AG10803 (cell line): ENCODE results near the gene TUBAL3.

Source experiments
- DNase-seq: peaks from one replicate; pipeline ENCODE4 v3.0.0; 2010; ENCODE audit warnings: low read depth
- H3K4me3 ChIP-seq: 2 replicates; pipeline ENCODE4 v1.5.1; 2011; ENCODE audit warnings: mild to moderate bottlenecking, low read length, control low read depth
- TF ChIP-seq, protein P1 (sequence below): conservative IDR thresholded peaks from 2 replicates; pipeline ENCODE4 v1.5.1; 2011; ENCODE audit warnings: mild to moderate bottlenecking, low read length, control low read depth, inconsistent platforms

Gene TUBAL3

DNA sequence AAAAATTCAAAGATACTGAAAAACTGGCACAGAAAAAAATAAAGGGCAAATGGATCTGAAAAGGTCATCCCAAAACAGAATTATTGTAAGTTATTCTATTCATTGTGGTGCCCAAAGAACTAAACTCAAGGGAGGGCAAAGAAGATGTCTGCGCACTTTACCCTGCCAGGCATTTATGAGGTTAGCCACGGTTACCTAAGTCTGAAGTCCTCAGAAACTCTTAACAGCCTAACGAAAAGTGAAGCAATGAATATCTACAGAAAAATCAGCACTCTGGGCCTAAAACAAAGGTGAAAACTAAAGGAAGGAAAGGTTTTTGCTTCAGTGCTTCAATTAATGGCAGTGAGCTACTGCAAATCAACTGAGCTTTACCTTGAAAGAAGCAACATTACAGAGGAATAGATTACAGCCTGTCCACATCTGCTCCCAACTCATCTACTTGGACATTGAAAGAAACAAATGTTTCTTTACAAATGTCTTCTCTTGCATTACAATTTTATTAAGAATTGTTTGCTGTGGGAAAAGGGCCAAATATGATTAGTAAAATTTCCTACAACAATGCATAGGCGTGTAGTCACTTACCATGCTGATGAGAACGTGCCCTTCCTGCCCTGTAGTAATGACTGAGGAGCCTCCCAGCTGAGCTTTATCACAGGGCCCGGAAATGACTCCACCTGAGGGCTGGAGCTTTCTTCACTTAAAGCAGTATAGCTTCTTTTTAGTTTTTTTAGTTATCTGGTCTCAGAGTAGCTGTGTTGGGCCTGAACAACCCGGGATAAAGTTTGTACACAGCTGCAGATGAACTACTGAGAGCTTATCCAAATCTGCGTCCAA, at the start of gene TUBAL3:
TUBAL3 (minus strand) TSS at position 621 of the 834 bp plus-strand sequence; CDS start at position 585, 36 bp downstream.
- DNase-seq: no peak
- TF ChIP-seq, protein P1, sequence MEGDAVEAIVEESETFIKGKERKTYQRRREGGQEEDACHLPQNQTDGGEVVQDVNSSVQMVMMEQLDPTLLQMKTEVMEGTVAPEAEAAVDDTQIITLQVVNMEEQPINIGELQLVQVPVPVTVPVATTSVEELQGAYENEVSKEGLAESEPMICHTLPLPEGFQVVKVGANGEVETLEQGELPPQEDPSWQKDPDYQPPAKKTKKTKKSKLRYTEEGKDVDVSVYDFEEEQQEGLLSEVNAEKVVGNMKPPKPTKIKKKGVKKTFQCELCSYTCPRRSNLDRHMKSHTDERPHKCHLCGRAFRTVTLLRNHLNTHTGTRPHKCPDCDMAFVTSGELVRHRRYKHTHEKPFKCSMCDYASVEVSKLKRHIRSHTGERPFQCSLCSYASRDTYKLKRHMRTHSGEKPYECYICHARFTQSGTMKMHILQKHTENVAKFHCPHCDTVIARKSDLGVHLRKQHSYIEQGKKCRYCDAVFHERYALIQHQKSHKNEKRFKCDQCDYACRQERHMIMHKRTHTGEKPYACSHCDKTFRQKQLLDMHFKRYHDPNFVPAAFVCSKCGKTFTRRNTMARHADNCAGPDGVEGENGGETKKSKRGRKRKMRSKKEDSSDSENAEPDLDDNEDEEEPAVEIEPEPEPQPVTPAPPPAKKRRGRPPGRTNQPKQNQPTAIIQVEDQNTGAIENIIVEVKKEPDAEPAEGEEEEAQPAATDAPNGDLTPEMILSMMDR: no peak
- H3K4me3 ChIP-seq: no peak within 1 kb of the TSS

DNA sequence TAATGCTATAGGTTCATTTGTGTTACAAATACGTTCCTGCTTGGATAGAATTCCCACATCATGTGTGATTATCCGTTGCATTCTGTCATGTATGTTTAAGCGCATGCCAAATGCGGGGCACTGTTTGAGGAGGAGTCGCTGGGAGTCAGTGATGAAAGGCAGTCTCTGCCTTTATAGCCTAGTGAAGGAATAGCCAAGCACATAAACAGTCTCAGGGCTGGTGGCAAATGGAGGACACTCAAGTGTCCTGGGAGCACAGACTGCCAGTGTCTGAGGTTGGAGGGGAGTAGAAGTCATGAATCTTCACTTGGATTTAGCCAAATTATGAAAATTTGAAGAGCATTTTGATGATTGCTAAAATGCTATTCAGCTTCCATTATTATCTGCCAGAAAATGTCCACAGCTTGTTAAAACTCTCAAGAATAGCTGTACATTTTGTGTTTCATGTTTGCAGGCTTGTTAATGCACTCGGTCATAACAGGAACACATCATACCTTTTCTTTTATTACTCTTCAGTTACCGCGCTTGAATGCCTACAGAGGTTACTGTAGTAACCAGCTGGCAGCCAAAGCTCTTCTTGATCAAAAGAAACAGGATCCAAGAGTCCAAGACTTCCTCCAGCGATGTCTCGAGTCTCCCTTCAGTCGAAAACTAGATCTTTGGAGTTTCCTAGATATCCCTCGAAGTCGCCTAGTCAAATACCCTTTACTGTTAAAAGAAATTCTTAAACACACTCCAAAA, 49.3 kb upstream of the TUBAL3 start:
- TF ChIP-seq, protein P1: no peak
- H3K4me3 ChIP-seq: no peak overlapping the region
- no peak for DNase-seq

DNA sequence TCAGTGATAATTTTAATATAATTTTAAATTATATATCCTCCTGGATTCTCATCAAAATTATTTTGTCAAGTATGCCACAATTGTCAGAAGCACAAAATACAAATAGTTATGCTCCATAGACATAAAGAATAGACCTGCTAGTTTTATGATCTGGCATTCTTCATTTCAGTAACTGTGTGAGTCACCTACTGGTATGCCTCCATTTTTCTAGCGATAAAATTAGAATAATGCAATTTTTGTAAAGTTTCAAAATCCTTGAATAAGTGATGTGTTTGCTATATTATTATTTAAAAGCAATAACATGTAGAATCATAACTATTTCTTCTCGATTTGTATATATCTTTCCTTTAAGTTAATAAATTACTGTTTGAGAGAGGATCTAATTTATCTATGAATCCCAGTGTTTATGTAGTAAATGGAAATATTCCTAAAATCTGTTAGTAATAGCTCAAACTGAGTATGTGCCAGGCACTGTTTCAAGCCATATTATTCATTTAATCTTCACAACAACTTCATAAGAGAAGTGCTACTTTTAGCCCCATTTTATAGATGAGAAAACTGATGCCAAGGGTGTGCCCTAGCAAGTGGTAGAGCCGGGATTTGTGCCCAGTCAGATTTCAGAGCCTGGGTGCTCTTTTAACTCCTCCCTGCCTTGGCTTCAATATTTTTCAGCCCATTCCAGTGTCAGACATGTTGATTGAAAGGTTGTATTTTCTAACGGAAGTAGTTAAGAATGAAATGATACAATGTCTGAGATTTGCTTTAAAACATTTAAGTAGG, 46.2 kb upstream of the TUBAL3 start:
- TF ChIP-seq, protein P1: no peak
- no peak overlapping the region for H3K4me3 ChIP-seq
- DNase-seq: no peak

DNA sequence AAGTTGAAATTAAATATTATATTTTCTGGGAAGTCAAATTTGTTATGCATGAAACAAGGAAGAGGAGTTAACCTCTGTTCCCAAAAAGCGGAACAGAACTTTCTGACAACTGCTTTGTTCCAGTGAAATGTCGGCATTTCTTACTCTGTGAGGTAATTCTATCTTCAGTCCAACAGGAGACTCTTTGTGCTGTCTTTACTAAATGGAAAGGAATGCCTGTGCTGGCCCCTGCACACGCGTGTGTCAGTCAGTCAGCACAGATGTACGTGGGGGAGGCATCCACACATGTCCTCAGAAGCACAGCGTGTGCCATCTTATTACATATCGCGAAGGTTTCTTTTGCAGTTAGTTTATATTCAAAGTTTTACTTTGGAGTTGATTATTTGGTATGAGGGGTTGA, 45.2 kb upstream of the TUBAL3 start:
- H3K4me3 ChIP-seq: peak overlapping the region; percentile 68
- peak; percentile 81 for DNase-seq
- TF ChIP-seq, protein P1: peak; percentile 45

DNA sequence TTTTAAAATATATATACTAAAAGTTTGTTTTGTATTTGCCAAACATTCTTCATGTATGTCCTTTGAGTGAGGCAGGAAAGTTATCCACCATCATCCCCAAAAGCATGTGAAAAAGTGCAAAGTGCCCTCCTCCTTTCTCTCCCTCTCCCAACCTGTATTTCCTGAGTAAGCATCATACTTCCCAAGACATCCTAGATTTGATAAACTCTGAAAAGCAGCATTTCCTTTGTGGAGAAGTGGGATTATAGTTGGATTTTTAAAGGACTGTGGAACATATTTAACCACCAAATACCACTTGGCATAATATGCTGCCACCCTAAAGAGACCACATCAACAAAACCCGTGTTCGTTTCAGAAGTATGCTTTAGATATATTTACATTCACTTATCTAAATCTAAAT, 44.6 kb upstream of the TUBAL3 start:
- no peak for DNase-seq
- H3K4me3 ChIP-seq: peak overlapping the region; percentile 68
- TF ChIP-seq, protein P1: no peak

DNA sequence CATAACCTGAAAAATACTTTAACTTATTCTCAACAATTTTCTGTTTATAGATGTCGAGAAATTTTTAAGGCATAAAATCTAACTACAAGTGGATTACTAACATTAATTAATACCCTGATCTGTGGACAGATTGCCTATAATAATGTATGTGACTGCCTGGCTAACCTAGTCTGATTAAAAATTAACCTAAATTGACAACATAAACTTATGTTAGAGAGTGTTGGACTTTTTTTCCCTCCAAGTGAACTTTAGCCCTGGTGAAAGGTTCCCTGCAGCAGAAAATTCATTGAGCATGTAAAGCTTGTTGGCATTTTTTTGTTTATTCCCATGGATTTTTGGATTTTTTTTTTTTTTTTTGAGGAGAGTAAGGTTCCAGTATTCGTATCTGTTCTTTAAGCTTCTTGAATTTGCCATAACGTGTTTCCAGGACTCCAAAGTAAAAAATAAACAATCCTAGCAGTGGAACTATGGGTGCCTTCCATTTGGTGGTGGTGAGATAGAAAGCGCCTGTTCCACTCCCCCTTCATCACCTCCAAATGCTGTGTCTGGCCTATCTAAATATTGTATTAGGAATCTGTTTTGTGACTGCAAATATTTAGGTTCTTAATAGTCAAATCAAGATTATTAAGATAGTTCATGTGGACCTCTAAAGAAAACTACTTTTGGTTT, 43.8 kb upstream of the TUBAL3 start:
- H3K4me3 ChIP-seq: peak overlapping the region; percentile 68
- TF ChIP-seq, protein P1: no peak
- no peak for DNase-seq
